Measurements from ENCODE around the gene ATP2C2.
A peak's percentile ranks its signal among the peaks of the same experiment; 100 is the strongest.
"Not testable (repeated sequence)": the region's sequence is repeated elsewhere in the genome, so short reads cannot be mapped to it uniquely, and the experiment has no call there.

ATP2C2 gene

DNA sequence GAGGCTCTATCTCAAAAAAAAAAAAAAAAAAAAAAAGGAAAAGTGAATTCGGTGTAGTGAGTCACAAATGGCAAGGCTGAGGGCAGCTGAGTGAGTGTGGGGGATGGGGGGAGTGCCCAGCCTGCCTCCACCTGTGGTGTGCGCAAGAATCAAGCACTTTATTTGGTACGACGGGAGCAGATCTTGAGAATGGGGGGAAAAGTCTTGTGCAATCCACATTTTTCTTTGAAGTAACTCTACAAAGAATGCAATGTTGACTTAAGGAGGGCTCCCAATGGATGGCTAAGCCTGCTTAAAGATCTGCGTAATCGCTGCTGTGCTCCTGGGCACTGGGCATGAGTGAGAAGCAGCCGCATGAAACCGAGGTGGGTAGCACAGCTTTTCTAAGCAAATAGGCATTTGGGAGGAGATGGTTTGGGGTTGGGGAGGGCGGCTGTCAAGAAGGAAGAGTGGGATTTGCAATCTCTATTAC is 28.2 kb downstream of the ATP2C2 start:
- in situ Hi-C loops (cut with HindIII; ENCODE audit: low pct_ligation_motif_present, low sequenced_read_pairs) = no loop called here
- no peak for DNase-seq
- no peaks in the 10 kb centered on the region for H3K27me3 ChIP-seq (replicated peaks)
- H3K4me3 ChIP-seq (ENCODE audit: low read depth, low read length) = no peak overlapping the region
- no peak overlapping the region for H3K27ac ChIP-seq
- no peak for TF ChIP-seq CTCF (IDR thresholded peaks at IDR 0.05; ENCODE audit: low read depth, low read length, missing control alignments)
- no peaks in the 10 kb centered on the region for H3K36me3 ChIP-seq (replicated peaks)

DNA sequence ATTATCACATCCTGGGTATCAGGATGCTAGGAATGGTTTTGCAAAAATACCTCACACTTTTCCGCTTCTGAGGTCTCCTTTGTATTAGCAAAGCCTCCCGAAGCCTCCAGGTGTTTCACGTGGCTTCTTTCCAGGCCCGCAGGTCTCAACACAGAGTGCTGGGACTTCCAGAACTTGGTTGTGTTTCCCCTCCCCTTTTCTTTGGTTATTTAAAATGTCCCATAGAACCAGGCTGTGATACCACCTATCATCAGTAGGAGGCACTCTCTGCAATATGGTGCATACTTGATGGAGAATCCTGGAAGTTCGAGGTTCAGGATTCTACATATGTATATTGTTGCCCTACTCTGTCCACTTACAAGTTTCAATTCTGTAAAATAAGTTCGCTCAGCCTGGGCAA is 28.8 kb downstream of the ATP2C2 start:
- H3K27ac ChIP-seq = no peak overlapping the region

GRCh38 chr16:84398701-84399100 is 30.4 kb downstream of the ATP2C2 start:
- no peaks in the 10 kb centered on the region for H3K36me3 ChIP-seq (replicated peaks)
- no peak for TF ChIP-seq CTCF (IDR thresholded peaks at IDR 0.05; ENCODE audit: low read depth, low read length, missing control alignments)
- in situ Hi-C loops (cut with HindIII; ENCODE audit: low pct_ligation_motif_present, low sequenced_read_pairs) = no loop called here
- DNase-seq = no peak
- H3K27ac ChIP-seq = no peak overlapping the region
- H3K27me3 ChIP-seq (replicated peaks) = no peaks in the 10 kb centered on the region
- H3K4me3 ChIP-seq (ENCODE audit: low read depth, low read length) = no peak overlapping the region

More for the DNA sequence above, 28.8 kb downstream of the ATP2C2 start:
- TF ChIP-seq CTCF (IDR thresholded peaks at IDR 0.05; ENCODE audit: low read depth, low read length, missing control alignments) = peak; percentile 37
- DNase-seq = no peak
- Histone ChIP-seq H3K36me3 (replicated peaks) (no peaks in the 10 kb centered on the region), H3K4me3 (ENCODE audit: low read depth, low read length) (no peak overlapping the region), H3K27me3 (replicated peaks) (no peaks in the 10 kb centered on the region)
- in situ Hi-C loops (cut with HindIII; ENCODE audit: low pct_ligation_motif_present, low sequenced_read_pairs) = no loop called here

GRCh38 chr16:84399912-84400311 is 31.6 kb downstream of the ATP2C2 start:
- in situ Hi-C loops (cut with HindIII; ENCODE audit: low pct_ligation_motif_present, low sequenced_read_pairs); H3K27ac ChIP-seq; H3K4me3 ChIP-seq (ENCODE audit: low read depth, low read length); DNase-seq; H3K27me3 ChIP-seq (replicated peaks); H3K36me3 ChIP-seq (replicated peaks): not testable (repeated sequence)

- in situ Hi-C loops (cut with HindIII; ENCODE audit: low pct_ligation_motif_present, low sequenced_read_pairs); H3K27ac ChIP-seq; DNase-seq; H3K36me3 ChIP-seq (replicated peaks); H3K4me3 ChIP-seq (ENCODE audit: low read depth, low read length); H3K27me3 ChIP-seq (replicated peaks): not testable (repeated sequence)
Observed at GRCh38 chr16:84403435-84403834, 35.1 kb downstream of the ATP2C2 start.

GRCh38 chr16:84404324-84404723 is 36.0 kb downstream of the ATP2C2 start:
- TF ChIP-seq CTCF (IDR thresholded peaks at IDR 0.05; ENCODE audit: low read depth, low read length, missing control alignments) = no peak
- Histone ChIP-seq H3K27me3 (replicated peaks) (peaks cover 5% of the 10 kb centered on the region), H3K27ac (no peak overlapping the region), H3K36me3 (replicated peaks) (no peaks in the 10 kb centered on the region), H3K4me3 (ENCODE audit: low read depth, low read length) (no peak overlapping the region)
- in situ Hi-C loops (cut with HindIII; ENCODE audit: low pct_ligation_motif_present, low sequenced_read_pairs) = no loop called here
- DNase-seq = no peak

DNA sequence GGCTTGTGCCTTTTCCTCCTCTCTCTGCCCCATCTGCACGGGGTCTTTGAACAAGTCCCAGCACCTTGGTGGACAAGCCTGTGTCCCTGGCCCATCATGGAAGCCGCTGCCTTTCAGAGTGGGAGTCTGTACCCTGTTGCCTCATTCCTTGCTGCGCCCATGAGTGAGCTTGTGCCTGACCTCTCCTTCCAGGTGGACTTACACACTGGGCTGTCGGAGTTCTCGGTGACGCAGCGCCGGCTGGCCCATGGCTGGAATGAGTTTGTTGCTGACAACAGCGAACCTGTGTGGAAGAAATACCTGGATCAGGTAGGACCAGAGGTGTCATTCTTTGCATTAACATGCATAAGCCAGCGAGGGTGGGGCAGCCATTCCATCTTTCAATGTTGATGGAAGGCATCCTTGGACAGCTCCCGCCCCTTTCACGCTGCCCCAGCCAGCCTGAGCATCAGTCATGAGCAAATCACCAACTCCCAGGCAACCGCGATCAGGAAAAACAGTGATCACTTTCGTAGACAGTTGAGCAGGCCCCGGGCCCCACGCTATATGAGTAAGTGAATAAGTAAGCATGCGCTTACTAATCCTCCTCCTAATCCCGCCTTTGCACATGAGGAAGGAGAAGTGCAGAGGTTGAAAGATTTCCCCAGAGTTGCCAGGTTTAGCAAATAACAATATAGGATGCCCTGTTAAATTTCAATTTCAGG is 36.8 kb downstream of the ATP2C2 start:
- Histone ChIP-seq H3K4me3 (ENCODE audit: low read depth, low read length) (no peak overlapping the region), H3K27ac (no peak overlapping the region), H3K27me3 (replicated peaks) (peaks cover 5% of the 10 kb centered on the region), H3K36me3 (replicated peaks) (no peaks in the 10 kb centered on the region)
- in situ Hi-C loops (cut with HindIII; ENCODE audit: low pct_ligation_motif_present, low sequenced_read_pairs) = no loop called here
- no peak for DNase-seq
- TF ChIP-seq CTCF (IDR thresholded peaks at IDR 0.05; ENCODE audit: low read depth, low read length, missing control alignments) = no peak

Measured in brain microvascular endothelial cell (primary cell).